Naive B cell (primary cell): ENCODE data around the gene CTPS1. TPM values are rescaled to one million over a fixed set of nuclear protein-coding genes. Genes with fewer than 3 reads are reported as not detected.
A peak's percentile ranks its signal among the peaks of the same experiment; 100 is the strongest.

Source experiments
- ATAC-seq, 2 donors: fragments of 150-1000 bp; cut with Tn5 transposase; 2 replicates each; pipeline ENCODE4 v1.10.0; 2021; ENCODE audit warnings: low read depth in 2 of 2, mild to moderate bottlenecking in 2 of 2, moderate library complexity in 2 of 2
- DNase-seq: peaks from one replicate; pipeline ENCODE4 v3.0.0; 2022
- H3K27ac Mint-ChIP-seq, 6 donors: one replicate each; pipeline ENCODE4 v1.8.0; 2020 to 2022; ENCODE audit warnings: mild to moderate bottlenecking in 6 of 6, mixed read lengths in 6 of 6, moderate library complexity in 5 of 6, inconsistent platforms in 2 of 6
- H3K27me3 Mint-ChIP-seq, 3 donors: one replicate each; pipeline ENCODE4 v1.8.0; 2021 to 2022; ENCODE audit warnings: mixed read lengths in 3 of 3, mild to moderate bottlenecking in 1 of 3
- H3K36me3 Mint-ChIP-seq, 2 donors: one replicate each; pipeline ENCODE4 v1.8.0; 2020 to 2022; ENCODE audit warnings: mixed read lengths in 2 of 2, inconsistent platforms in 1 of 2, mild to moderate bottlenecking in 1 of 2
- H3K4me1 Mint-ChIP-seq, 3 donors: one replicate each; pipeline ENCODE4 v1.8.0; 2020 to 2022; ENCODE audit warnings: mixed read lengths in 3 of 3, inconsistent platforms in 1 of 3, mild to moderate bottlenecking in 1 of 3, moderate library complexity in 1 of 3
- H3K4me3 Mint-ChIP-seq, 8 donors: one replicate each; pipeline ENCODE4 v1.8.0; 2020 to 2022; ENCODE audit warnings: mild to moderate bottlenecking in 8 of 8, mixed read lengths in 8 of 8, moderate library complexity in 8 of 8, inconsistent platforms in 2 of 8
- H3K9me3 Mint-ChIP-seq, 7 donors: one replicate each; pipeline ENCODE4 v1.8.0; 2020 to 2022; ENCODE audit warnings: mixed read lengths in 7 of 7, mild to moderate bottlenecking in 5 of 7, inconsistent platforms in 2 of 7, moderate library complexity in 1 of 7
- polyA plus RNA-seq, 6 donors: library from polyadenylated mRNA; unstranded; fragments of 300-500 nt; fragmentation: Illumina TruSeq; gene quantifications; one replicate each; pipeline ENCODE4 v1.2.3, GENCODE V29; 2021; ENCODE audit warnings: low read depth in 6 of 6

Gene CTPS1
- polyA plus RNA-seq, 6 donors from 2014 or later, result 13.8 to 18.0 (median 15.8) TPM

DNA sequence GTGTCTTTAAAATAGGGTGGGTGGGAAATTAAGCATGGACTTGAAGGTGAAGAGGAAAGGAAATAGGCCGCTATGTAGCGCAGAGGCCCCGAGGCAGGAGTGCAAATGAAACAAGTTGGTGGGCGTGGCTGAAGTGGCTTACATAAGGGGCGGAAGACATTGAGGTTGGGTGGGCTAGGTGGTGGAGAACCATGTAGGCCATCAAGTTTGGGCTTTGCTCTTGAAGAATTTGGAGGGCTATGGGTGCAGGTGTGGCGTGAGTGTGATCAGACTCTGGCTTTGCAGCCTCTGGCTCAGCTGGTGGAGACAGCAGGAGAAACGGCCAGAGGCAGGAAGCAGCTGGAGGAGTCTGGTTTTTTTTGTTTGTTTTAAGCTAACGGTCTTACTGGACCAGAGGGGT, 35.4 kb downstream of the CTPS1 start:
- DNase-seq (no peak), ATAC-seq (peak; percentile 21 to 31)
- peaks cover 1 to 7% of the 10 kb centered on the region in 2 donors for H3K36me3 Mint-ChIP-seq
- peak overlapping the region in 4 of 6 donors; percentile 5 to 76 (median 36) for H3K27ac Mint-ChIP-seq
- H3K4me3 Mint-ChIP-seq, result peak overlapping the region in 3 of 8 donors; percentile 12 to 45 (median 19)
- peaks cover 24 to 31% (median 24%) of the 10 kb centered on the region in 3 donors for H3K4me1 Mint-ChIP-seq
- no peaks in the 10 kb centered on the region for H3K9me3 Mint-ChIP-seq
- no peaks in the 10 kb centered on the region for H3K27me3 Mint-ChIP-seq

GRCh38 chr1:41015281-41015896, 35.9 kb downstream of the CTPS1 start:
- peak overlapping the region in 3 of 6 donors; percentile 26 to 76 (median 61) for H3K27ac Mint-ChIP-seq
- no peaks in the 10 kb centered on the region for H3K27me3 Mint-ChIP-seq
- H3K4me1 Mint-ChIP-seq, result peaks cover 24 to 31% (median 24%) of the 10 kb centered on the region in 3 donors
- H3K4me3 Mint-ChIP-seq, result peak overlapping the region in 3 of 8 donors; percentile 12 to 40 (median 19)
- DNase-seq, result no peak
- H3K36me3 Mint-ChIP-seq, result peaks cover 0 to 7% of the 10 kb centered on the region in 2 donors
- ATAC-seq, result peak in 1 of 2 donors; percentile 13
- H3K9me3 Mint-ChIP-seq, result no peaks in the 10 kb centered on the region

DNA sequence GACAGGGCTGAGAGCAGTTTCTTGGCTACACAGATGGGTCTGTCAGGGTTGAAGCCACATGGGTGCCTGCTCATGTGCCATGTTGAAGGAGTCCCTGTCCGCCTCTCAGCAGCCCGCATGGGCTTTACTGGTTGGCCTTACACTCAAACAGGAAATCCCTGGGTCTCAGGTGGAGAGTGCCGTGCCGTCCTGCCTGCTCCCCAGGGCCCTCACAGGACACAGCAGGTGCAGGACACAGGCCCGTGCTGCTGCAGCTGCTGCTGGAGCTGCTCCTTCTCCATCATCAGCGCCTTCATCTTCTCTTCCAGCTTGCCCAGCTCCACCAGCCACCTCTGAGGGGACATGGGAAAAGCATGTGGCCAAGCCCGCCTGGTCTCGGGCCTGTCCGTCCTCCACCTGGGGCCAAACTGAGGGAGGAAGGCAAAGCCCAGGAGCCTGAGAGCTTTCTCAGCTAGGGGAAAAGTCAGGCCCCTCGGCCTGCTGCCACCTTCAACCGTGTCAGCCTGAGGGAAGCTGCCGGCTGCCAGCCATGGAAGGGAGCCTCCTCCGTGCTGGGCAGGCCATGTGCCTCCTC, 36.5 kb downstream of the CTPS1 start:
- Mint-ChIP-seq H3K36me3 (peaks cover 0 to 7% of the 10 kb centered on the region in 2 donors), H3K9me3 (no peaks in the 10 kb centered on the region), H3K4me1 (peaks cover 24 to 31% (median 24%) of the 10 kb centered on the region in 3 donors), H3K27me3 (no peaks in the 10 kb centered on the region), H3K27ac (peak overlapping the region in 3 of 6 donors; percentile 37 to 91 (median 73)), H3K4me3 (no peak overlapping the region)
- ATAC-seq (peak in 1 of 2 donors; percentile 15), DNase-seq (no peak)

GRCh38 chr1:41017141-41018017, 37.9 kb downstream of the CTPS1 start:
- ATAC-seq (no peak), DNase-seq (no peak)
- Mint-ChIP-seq H3K4me3 (no peak overlapping the region), H3K4me1 (peaks cover 24 to 31% (median 26%) of the 10 kb centered on the region in 3 donors), H3K36me3 (peaks cover 0 to 4% of the 10 kb centered on the region in 2 donors), H3K9me3 (no peaks in the 10 kb centered on the region), H3K27me3 (no peaks in the 10 kb centered on the region), H3K27ac (no peak overlapping the region)

DNA sequence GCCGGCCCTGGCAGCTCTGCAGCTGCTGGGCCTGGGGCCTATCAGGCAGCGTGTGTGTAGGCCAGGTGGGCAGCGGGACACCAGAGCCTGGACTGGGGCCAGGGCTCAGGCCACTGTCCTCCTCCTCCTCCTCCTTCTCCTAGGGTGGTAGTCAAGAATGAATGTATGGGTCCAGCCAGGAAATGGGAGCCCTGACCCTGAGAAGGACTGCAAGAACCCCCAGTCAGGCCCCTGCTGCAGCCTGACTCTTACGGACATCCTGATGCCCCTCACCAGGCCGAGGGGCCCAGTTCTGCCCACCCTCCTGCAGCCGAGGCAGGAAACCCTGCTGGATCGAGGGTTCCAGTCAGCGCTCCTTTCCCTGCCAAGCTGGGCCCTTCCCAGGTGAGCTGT, 38.5 kb downstream of the CTPS1 start:
- Mint-ChIP-seq H3K4me3 (no peak overlapping the region), H3K9me3 (no peaks in the 10 kb centered on the region), H3K27me3 (no peaks in the 10 kb centered on the region), H3K27ac (no peak overlapping the region), H3K4me1 (peaks cover 24 to 31% (median 26%) of the 10 kb centered on the region in 3 donors), H3K36me3 (no peaks in the 10 kb centered on the region)
- DNase-seq (no peak), ATAC-seq (no peak)

GRCh38 chr1:41019353-41019745, 39.9 kb downstream of the CTPS1 start:
- Mint-ChIP-seq H3K9me3 (no peaks in the 10 kb centered on the region), H3K4me3 (no peak overlapping the region), H3K36me3 (no peaks in the 10 kb centered on the region), H3K4me1 (peaks cover 18 to 24% (median 24%) of the 10 kb centered on the region in 3 donors), H3K27ac (peak overlapping the region in 1 of 6 donors; percentile 50), H3K27me3 (no peaks in the 10 kb centered on the region)
- no peak for ATAC-seq
- no peak for DNase-seq

GRCh38 chr1:41020109-41020576, 40.6 kb downstream of the CTPS1 start:
- no peaks in the 10 kb centered on the region for H3K36me3 Mint-ChIP-seq
- H3K4me1 Mint-ChIP-seq, result peaks cover 10 to 20% (median 19%) of the 10 kb centered on the region in 3 donors
- H3K27me3 Mint-ChIP-seq, result no peaks in the 10 kb centered on the region
- H3K4me3 Mint-ChIP-seq, result no peak overlapping the region
- ATAC-seq (no peak), DNase-seq (no peak)
- no peaks in the 10 kb centered on the region for H3K9me3 Mint-ChIP-seq
- H3K27ac Mint-ChIP-seq, result no peak overlapping the region

GRCh38 chr1:41020654-41021053, 41.2 kb downstream of the CTPS1 start:
- H3K36me3 Mint-ChIP-seq, result no peaks in the 10 kb centered on the region
- DNase-seq, result no peak
- peak overlapping the region in 1 of 6 donors; percentile 65 for H3K27ac Mint-ChIP-seq
- H3K4me1 Mint-ChIP-seq, result peaks cover 8 to 20% (median 19%) of the 10 kb centered on the region in 3 donors
- no peak overlapping the region for H3K4me3 Mint-ChIP-seq
- no peaks in the 10 kb centered on the region for H3K9me3 Mint-ChIP-seq
- ATAC-seq, result no peak
- no peaks in the 10 kb centered on the region for H3K27me3 Mint-ChIP-seq

DNA sequence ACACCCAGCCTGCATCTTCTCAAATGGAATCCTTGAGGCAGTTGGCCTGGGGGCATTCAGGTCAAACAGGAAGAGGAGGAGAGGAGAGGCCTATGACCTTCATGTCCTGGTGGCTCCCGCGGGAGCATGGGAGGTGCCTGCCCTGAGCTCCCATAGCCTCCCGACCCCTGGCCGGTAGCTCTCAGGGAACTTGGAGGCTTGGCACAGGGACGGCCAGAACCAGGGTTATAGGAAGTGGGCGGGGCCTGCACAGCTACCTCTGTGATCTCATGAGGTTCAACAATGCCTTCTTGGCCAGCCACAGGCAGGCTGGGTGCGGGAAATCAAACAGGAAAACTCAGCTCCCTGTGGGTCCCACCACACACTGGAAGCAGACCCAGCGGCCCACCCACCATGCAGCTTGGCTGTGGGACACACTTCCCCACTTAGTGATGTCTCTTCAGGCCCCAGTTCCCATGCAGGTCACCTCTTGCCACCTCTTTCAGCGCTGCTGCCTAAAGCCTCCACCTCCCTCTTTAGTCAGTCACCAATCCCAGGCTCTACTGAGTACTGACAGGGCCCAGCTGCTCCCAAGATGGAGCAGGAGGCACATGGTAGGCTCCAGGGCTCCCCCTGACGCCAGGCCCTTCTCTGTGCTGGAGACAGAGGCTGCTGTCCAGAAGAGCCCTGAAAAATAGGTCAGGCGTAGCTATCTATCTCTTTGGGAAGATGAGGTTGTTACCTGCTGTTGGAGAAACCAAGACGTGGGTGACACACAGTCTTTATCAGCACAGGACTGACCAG, 42.2 kb downstream of the CTPS1 start, which contains the start of gene SLFNL1:
Gene SLFNL1 (minus strand): TSS at position 200 of the 783 bp plus-strand sequence. CDS start 1,065 bp downstream, outside the sequence.
- Mint-ChIP-seq H3K4me1 (peaks cover 16 to 21% (median 21%) of the 10 kb centered on the region in 3 donors), H3K36me3 (peaks cover 0 to 7% of the 10 kb centered on the region in 2 donors), H3K9me3 (no peaks in the 10 kb centered on the region), H3K27me3 (no peaks in the 10 kb centered on the region), H3K4me3 (no peak within 1 kb of the TSS), H3K27ac (peak within 1 kb of the TSS in 3 of 6 donors; percentile 28 to 65 (median 39))
- no peak for DNase-seq
- ATAC-seq, result no peak

DNA sequence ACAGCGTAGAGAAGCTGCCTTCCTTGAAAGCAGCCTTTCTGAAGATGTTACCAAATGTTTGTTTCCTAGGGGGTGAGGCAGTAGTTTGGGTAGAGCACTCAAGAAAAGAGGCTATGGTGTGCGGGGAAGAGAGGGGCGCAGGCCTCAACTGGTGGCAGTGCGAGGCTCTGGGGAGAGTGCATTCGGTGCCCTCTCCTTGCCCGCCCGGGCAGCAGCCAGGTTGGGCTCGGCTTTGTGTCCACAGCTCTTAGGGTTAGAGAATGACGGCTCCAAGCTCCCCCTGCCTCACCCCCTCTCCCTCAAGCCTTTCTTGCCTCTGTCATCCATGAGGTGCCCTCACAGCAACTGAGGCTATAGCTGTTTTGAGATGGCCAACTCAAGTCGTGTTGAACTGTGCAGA, 42.9 kb downstream of the CTPS1 start:
- no peak for ATAC-seq
- Mint-ChIP-seq H3K4me3 (no peak overlapping the region), H3K36me3 (peaks cover 0 to 8% of the 10 kb centered on the region in 2 donors), H3K9me3 (no peaks in the 10 kb centered on the region), H3K27ac (peak overlapping the region in 1 of 6 donors; percentile 39), H3K27me3 (no peaks in the 10 kb centered on the region), H3K4me1 (peaks cover 18 to 23% (median 21%) of the 10 kb centered on the region in 3 donors)
- no peak for DNase-seq

DNA sequence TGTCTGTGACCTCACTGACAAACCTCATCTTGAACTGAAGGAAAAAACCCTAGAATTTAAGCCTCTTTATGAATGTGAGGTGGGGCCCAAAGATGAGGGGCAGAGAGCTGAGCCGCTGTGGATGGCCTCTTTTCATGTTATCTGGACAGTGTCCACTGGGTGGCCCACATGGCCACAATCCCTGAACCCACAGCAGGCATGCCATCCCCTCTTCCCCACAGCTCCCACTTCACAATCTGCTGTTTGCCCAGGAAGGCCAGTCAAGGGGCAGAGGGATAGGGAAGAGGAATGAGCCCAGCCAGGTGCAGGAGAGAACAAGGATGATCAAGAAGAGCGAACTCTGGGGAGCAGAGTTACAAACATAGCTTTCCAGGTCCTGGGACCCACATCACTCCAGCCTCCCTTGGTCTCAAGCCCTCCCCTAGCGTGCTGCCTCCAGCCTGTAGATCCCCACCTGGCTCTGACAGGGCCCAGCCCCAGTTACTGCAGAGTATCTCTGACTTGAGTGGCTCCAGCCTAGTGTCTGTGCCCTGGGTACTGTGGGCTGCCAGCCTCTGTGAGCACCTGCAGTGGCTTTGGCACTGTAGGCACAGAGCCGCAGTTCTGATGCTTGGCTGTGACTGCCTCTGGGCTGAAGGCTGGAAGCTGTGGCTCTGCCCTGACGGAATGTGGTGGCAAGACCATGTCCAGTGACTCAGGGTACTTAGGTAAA, 43.9 kb downstream of the CTPS1 start:
- ATAC-seq (no peak), DNase-seq (no peak)
- no peak overlapping the region for H3K4me3 Mint-ChIP-seq
- no peak overlapping the region for H3K27ac Mint-ChIP-seq
- H3K4me1 Mint-ChIP-seq, result peaks cover 18 to 23% (median 21%) of the 10 kb centered on the region in 3 donors
- H3K36me3 Mint-ChIP-seq, result peaks cover 4 to 18% of the 10 kb centered on the region in 2 donors
- H3K9me3 Mint-ChIP-seq, result no peaks in the 10 kb centered on the region
- H3K27me3 Mint-ChIP-seq, result no peaks in the 10 kb centered on the region

DNA sequence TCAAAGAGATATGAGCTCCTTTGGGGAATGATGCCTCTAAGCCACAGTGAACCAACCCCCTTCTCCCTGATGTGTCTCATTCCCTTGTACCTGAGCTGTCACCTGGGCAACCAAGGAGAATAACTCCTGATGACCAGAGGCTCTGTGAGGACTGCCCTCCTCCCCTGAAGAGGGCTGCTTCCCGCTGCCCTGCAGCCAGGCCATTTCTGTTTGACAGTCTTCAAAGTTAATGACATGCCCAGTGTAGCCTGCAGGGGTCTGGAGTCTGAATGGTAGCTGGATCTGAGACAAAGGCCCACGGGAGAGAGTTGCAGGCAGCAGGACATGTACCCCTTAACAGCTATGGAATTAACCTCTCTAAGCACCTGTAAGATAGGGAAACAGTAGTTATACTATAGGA, 45.5 kb downstream of the CTPS1 start:
- DNase-seq (no peak), ATAC-seq (no peak)
- H3K9me3 Mint-ChIP-seq, result no peaks in the 10 kb centered on the region
- peaks cover 14 to 23% of the 10 kb centered on the region in 2 donors for H3K36me3 Mint-ChIP-seq
- no peak overlapping the region for H3K4me3 Mint-ChIP-seq
- no peaks in the 10 kb centered on the region for H3K27me3 Mint-ChIP-seq
- peaks cover 10 to 20% (median 14%) of the 10 kb centered on the region in 3 donors for H3K4me1 Mint-ChIP-seq
- H3K27ac Mint-ChIP-seq, result peak overlapping the region in 2 of 6 donors; percentile 59 to 74
